BJ (cell line): ENCODE measurements around the gene KCNK2. TPM values are rescaled to one million over a fixed set of nuclear protein-coding genes. Genes with fewer than 3 reads are reported as not detected.
A peak's percentile ranks its signal among the peaks of the same experiment; 100 is the strongest.

Experiments
- CTCF ChIA-PET: fragments of 350-600 bp; formaldehyde crosslinking; extraction: SDS; loops from one replicate; lab custom pipeline; 2021; ENCODE audit warnings: antibody characterized with exemption, inconsistent platforms; lab: Yijun Ruan, JAX
- POLR2A ChIA-PET: fragments of 300-600 bp; sonication (Branson Sonifier 250); formaldehyde crosslinking; extraction: SDS; loops from one replicate; lab custom pipeline; 2021; ENCODE audit warnings: antibody characterized with exemption; lab: Charles Lee
- DNase-seq: peaks from one replicate; pipeline ENCODE4 v3.0.0-alpha.2; 2011; ENCODE audit warnings: low read depth
- H3K27me3 ChIP-seq: 2 replicates; pipeline ENCODE4 v1.6.0; 2011; ENCODE audit warnings: low read length; ENCODE audit not compliant: control insufficient read depth, insufficient read depth
- H3K36me3 ChIP-seq: 2 replicates; pipeline ENCODE4 v1.5.1; 2011; ENCODE audit warnings: low read length; ENCODE audit not compliant: control insufficient read depth, insufficient read depth
- H3K4me3 ChIP-seq: 2 replicates; pipeline ENCODE4 v1.5.1; 2011; ENCODE audit warnings: low read depth, mild to moderate bottlenecking, control low read depth, low read length
- polyA plus RNA-seq: library from polyadenylated mRNA; depleted of rRNA; stranded (reverse); fragments of >200 nt; gene quantifications from 2 replicates; pipeline ENCODE4 v1.2.3, GENCODE V29; 2011
- TF ChIP-seq, protein P1 (sequence below): IDR thresholded peaks from 2 replicates; pipeline ENCODE4 v1.5.1; 2011; ENCODE audit warnings: low read depth, mild to moderate bottlenecking, control low read depth, inconsistent platforms, low read length, moderate library complexity; ENCODE audit not compliant: insufficient read depth

The KCNK2 gene
- polyA plus RNA-seq, 1 experiment, result 23.9 TPM

DNA sequence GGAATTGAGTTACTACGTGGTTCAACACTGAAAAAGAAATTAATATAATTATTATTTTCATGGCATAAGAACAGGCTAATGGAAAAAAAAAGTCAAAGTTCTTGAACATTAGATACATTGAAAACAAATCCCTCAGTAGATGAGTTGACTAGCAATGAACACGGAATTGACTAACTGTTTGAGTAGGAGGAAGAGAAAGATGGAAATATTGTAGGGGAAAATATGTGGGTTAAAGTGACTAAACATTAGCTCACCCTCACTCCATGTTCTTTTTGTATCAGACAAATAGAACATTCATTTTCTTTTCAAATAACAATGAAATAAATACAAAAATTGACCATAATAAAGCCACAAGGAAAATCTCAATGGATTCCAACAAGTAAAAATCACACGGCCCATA is 84.3 kb downstream of the KCNK2 start:
- POLR2A ChIA-PET, result no interaction called here
- Histone ChIP-seq H3K4me3 (no peak overlapping the region), H3K36me3 (no peaks in the 10 kb centered on the region), H3K27me3 (no peaks in the 10 kb centered on the region)
- no peak for DNase-seq
- TF ChIP-seq, protein P1, sequence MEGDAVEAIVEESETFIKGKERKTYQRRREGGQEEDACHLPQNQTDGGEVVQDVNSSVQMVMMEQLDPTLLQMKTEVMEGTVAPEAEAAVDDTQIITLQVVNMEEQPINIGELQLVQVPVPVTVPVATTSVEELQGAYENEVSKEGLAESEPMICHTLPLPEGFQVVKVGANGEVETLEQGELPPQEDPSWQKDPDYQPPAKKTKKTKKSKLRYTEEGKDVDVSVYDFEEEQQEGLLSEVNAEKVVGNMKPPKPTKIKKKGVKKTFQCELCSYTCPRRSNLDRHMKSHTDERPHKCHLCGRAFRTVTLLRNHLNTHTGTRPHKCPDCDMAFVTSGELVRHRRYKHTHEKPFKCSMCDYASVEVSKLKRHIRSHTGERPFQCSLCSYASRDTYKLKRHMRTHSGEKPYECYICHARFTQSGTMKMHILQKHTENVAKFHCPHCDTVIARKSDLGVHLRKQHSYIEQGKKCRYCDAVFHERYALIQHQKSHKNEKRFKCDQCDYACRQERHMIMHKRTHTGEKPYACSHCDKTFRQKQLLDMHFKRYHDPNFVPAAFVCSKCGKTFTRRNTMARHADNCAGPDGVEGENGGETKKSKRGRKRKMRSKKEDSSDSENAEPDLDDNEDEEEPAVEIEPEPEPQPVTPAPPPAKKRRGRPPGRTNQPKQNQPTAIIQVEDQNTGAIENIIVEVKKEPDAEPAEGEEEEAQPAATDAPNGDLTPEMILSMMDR, result no peak
- CTCF ChIA-PET, result no interaction called here

DNA sequence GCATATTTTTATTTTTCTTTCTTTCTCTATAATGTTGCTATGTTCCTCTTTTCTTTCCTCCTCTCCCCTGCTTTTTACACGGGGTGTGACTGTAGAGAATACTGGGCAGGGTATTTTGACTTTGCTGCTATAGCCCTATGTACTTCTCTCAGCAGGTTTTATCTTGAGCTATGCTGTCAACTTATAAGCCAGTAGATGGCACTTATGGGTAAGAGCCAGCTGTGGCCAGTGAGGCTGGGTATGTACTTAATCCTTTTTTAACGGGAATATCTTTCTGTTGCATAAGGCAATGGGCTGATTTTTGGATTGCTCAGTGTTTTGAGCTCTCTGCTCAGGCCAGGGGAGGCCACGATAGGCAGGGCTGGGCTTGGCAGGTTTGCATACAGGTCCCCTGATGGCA is 99.0 kb downstream of the KCNK2 start:
- CTCF ChIA-PET, result interaction anchor here (0.8 to 1.1 kb wide), 2 partner anchors 9 to 10 kb away, joined by 3 to 4 read pairs; no protein-coding TSS in a partner anchor
- Histone ChIP-seq H3K4me3 (no peak overlapping the region), H3K36me3 (peaks cover 2% of the 10 kb centered on the region; the same call in 1 of the 2 replicates), H3K27me3 (no peaks in the 10 kb centered on the region)
- no peak for DNase-seq
- TF ChIP-seq, protein P1, result no peak
- POLR2A ChIA-PET, result no interaction called here

DNA sequence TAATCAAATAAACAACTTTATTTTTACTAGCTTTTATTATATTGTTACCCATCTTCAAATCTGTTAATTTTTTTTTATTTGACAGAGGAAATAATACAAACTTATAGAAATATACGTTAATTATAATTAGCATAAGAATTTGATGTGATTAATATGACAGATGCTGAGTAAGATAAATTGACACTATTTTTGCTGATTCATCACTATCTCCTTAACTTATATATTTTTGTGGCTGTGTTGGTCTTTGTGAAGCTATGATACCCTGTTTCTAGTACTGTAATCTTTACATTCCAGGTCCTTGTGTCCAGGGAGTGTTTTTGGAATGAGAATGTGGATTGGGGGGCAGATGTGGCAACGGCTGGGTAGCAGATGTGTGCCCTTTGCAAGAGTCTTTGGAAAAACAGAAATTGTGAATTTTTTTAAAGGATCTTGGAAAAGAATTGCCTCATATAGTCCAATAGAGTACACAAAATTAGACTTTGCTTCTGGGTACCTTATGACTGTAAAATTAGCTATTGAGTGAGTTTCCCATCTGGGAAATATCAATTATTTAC is 102.6 kb downstream of the KCNK2 start:
- no peak for DNase-seq
- CTCF ChIA-PET, result interaction anchor here (0.6 kb wide), 1 partner anchor 22 kb away, joined by 3 read pairs; no protein-coding TSS in a partner anchor
- no peaks in the 10 kb centered on the region for H3K27me3 ChIP-seq
- peaks cover 2% of the 10 kb centered on the region; the same call in 1 of the 2 replicates for H3K36me3 ChIP-seq
- H3K4me3 ChIP-seq, result no peak overlapping the region
- POLR2A ChIA-PET, result no interaction called here
- TF ChIP-seq, protein P1, result no peak

DNA sequence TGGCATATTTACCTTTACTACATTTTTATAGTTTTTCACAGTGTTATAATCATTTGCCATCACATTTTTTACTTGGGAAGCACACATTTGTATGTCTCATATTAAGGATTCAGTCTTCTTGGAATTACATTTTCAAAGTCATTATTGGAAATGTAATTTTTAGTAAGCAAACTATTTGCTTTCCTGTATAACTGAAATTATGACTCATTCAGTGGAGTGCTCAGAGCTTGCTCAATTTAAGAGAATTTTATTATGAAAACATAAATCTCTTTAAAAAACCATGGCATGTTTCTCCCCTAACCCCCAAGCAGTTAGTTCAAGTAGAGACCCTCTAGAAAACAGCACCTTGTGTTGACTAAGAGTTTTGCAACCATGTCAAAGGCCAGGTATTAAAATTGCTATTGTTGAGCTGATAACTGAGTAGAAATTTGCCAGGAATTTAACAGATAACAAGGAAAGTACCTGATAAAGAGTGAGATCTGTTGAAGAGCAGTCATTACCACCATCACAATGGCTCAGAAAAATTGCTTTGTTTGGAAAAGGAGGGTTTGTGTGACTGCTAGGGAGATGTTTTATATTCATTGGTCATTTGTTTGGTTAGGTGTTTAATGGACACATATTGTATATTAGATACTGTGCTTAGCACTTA is 105.9 kb downstream of the KCNK2 start:
- no peak overlapping the region for H3K4me3 ChIP-seq
- ChIA-PET POLR2A (no interaction called here), CTCF (interaction anchor here (0.7 kb wide), 1 partner anchor 168 kb away, joined by 4 read pairs; no protein-coding TSS in a partner anchor)
- no peaks in the 10 kb centered on the region for H3K27me3 ChIP-seq
- no peak for DNase-seq
- TF ChIP-seq, protein P1, result no peak
- no peaks in the 10 kb centered on the region for H3K36me3 ChIP-seq

DNA sequence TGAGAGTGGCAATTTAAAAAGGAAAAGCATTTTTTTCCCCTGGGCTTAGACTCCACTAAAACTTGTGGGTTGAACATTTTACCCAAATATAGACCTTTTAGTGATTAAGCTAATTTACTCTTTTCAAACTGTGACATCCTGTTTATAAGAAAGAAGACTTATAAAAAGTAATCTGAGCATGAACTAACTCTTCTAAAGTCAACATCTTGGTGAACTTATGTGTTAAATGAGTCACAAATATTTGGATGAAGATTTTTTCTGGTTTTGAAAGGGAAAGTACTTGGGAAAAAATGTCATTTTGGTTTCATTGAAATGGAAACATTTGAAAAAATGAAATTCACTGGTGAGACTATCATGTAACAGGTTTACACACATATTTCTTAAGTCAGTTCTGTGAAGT is 109.8 kb downstream of the KCNK2 start:
- peak; percentile 46 for DNase-seq
- TF ChIP-seq, protein P1, result no peak
- no peak overlapping the region for H3K4me3 ChIP-seq
- H3K36me3 ChIP-seq, result no peaks in the 10 kb centered on the region
- H3K27me3 ChIP-seq, result no peaks in the 10 kb centered on the region
- CTCF ChIA-PET, result no interaction called here
- POLR2A ChIA-PET, result no interaction called here
